ENCODE results near the gene SOCS3.
"Not testable (repeated sequence)": the region's sequence is repeated elsewhere in the genome, so short reads cannot be mapped to it uniquely, and the experiment has no call there.

Gene SOCS3

GRCh38 chr17:78338486-78339259, 21.2 kb downstream of the SOCS3 start:
- no peak for TF ChIP-seq CTCF (IDR thresholded peaks at IDR 0.05; ENCODE audit: low read length, missing control alignments)
- no peak for DNase-seq (ENCODE audit: low read depth)
- no peak overlapping the region for H3K4me3 ChIP-seq (replicated peaks; ENCODE audit: low read depth, low read length)

DNA sequence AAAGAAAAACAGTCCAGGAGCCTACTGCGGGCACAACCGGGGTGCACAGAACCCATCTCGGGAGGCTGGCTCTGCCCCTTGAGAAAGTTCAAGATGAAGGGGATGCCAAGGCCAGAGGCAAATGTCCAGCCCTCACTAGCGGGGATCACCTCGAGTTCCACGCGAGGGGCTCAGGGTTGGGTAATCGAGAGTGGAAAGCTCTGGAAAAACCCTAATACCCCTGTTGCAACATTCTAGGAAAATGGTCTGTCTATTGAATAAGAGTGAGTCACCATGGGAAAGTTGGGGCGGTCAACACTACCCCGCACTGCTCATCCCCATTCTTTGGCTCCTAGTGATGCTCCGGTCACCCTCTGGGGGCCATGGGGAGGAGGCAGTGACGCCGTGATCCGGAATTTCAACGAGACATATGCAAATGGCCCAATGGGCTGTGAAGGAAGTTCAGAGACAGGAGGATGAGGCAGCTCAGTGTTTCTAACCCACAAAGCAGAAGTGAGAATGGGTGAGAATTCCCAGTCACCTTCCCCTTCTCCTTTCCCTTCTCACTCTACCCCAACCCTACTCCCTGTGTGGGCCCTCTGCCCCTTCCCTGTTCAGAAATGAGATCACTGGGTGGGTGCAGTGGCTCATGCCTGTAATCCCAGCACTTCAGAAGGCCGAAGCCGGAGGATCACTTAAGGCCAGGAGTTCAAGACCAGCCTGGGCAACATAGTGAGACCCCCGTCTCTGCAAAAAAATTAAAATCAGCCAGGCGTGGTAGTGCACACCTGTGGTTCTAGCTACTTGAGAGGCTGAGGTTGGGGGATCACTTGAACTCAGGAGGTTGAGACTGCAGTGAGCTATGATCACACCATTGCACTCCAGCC, 22.4 kb downstream of the SOCS3 start:
- peak; percentile 68 for DNase-seq (ENCODE audit: low read depth)
- no peak overlapping the region for H3K4me3 ChIP-seq (replicated peaks; ENCODE audit: low read depth, low read length)
- no peak for TF ChIP-seq CTCF (IDR thresholded peaks at IDR 0.05; ENCODE audit: low read length, missing control alignments)

- H3K4me3 ChIP-seq (replicated peaks; ENCODE audit: low read depth, low read length), result no peak overlapping the region
- DNase-seq (ENCODE audit: low read depth), result no peak
- TF ChIP-seq CTCF (IDR thresholded peaks at IDR 0.05; ENCODE audit: low read length, missing control alignments), result no peak
Observed at GRCh38 chr17:78335209-78335608, 24.7 kb downstream of the SOCS3 start.

- DNase-seq (ENCODE audit: low read depth), result no peak
- H3K4me3 ChIP-seq (replicated peaks; ENCODE audit: low read depth, low read length), result no peak overlapping the region
- no peak for TF ChIP-seq CTCF (IDR thresholded peaks at IDR 0.05; ENCODE audit: low read length, missing control alignments)
Observed at GRCh38 chr17:78332991-78333390, 26.9 kb downstream of the SOCS3 start.

- not testable (repeated sequence) for DNase-seq (ENCODE audit: low read depth); H3K4me3 ChIP-seq (replicated peaks; ENCODE audit: low read depth, low read length)
Observed at GRCh38 chr17:78331355-78331754, 28.5 kb downstream of the SOCS3 start.

GRCh38 chr17:78330570-78331224, 29.2 kb downstream of the SOCS3 start:
- TF ChIP-seq CTCF (IDR thresholded peaks at IDR 0.05; ENCODE audit: low read length, missing control alignments), result no peak
- H3K4me3 ChIP-seq (replicated peaks; ENCODE audit: low read depth, low read length), result no peak overlapping the region
- no peak for DNase-seq (ENCODE audit: low read depth)
